HepG2 (cell line): ENCODE results near the gene NUSAP1. TPM values are rescaled to one million over a fixed set of nuclear protein-coding genes. Genes with fewer than 3 reads are reported as not detected.
A peak's percentile ranks its signal among the peaks of the same experiment; 100 is the strongest.

ENCODE experiments used
- GABPA ChIP-seq, 2 experiments: IDR thresholded peaks; 2 replicates each; pipeline ENCODE4 v1.6.1; 2011 to 2016; ENCODE audit warnings: low read depth in 2 of 2, low read length in 1 of 2, missing biosample characterization in 1 of 2, missing genetic modification characterization in 1 of 2
- HDAC1 ChIP-seq: sonication (generic); formaldehyde crosslinking; IDR thresholded peaks from 2 replicates; pipeline ENCODE4 v1.5.1; 2020; ENCODE audit warnings: mild to moderate bottlenecking, missing genetic modification reagents
- ISX ChIP-seq: sonication (generic); formaldehyde crosslinking; conservative IDR thresholded peaks from 2 replicates; pipeline ENCODE4 v1.5.0; 2020; ENCODE audit warnings: missing genetic modification reagents
- KDM2A ChIP-seq: sonication (generic); formaldehyde crosslinking; IDR thresholded peaks from 2 replicates; pipeline ENCODE4 v1.4.0; 2020; ENCODE audit warnings: low read depth, missing genetic modification reagents, borderline replicate concordance
- POLR2G ChIP-seq: fragments of 200-400 bp; formaldehyde crosslinking; IDR thresholded peaks from 2 replicates; pipeline ENCODE4 v1.6.1; 2018; ENCODE audit warnings: mild to moderate bottlenecking, low read depth, low read length, moderate library complexity
- SMARCC2 ChIP-seq: fragments of 450-650 bp; IDR thresholded peaks from 2 replicates; pipeline ENCODE4 v1.6.1; 2017; ENCODE audit warnings: antibody characterized with exemption, mild to moderate bottlenecking
- SPEN ChIP-seq: sonication (generic); formaldehyde crosslinking; IDR thresholded peaks from 2 replicates; pipeline ENCODE4 v1.5.1; 2020; ENCODE audit warnings: low read depth, mild to moderate bottlenecking, missing genetic modification reagents
- ZBTB38 ChIP-seq: sonication (generic); formaldehyde crosslinking; IDR thresholded peaks from 2 replicates; pipeline ENCODE4 v1.5.1; 2020; ENCODE audit warnings: mild to moderate bottlenecking, missing genetic modification reagents
- ZNF501 ChIP-seq: sonication (generic); formaldehyde crosslinking; IDR thresholded peaks from 2 replicates; pipeline ENCODE4 v1.5.1; 2020; ENCODE audit warnings: mild to moderate bottlenecking, moderate library complexity, missing genetic modification reagents
- ZNF543 ChIP-seq: sonication (generic); formaldehyde crosslinking; IDR thresholded peaks from 2 replicates; pipeline ENCODE4 v1.4.0; 2020; ENCODE audit warnings: mild to moderate bottlenecking, missing genetic modification reagents
- ZNF607 ChIP-seq: sonication (generic); formaldehyde crosslinking; IDR thresholded peaks from 2 replicates; pipeline ENCODE4 v1.5.1; 2020; ENCODE audit warnings: missing genetic modification reagents, mild to moderate bottlenecking, borderline replicate concordance
- ZNF703 ChIP-seq: sonication (generic); formaldehyde crosslinking; IDR thresholded peaks from 2 replicates; pipeline ENCODE4 v1.5.1; 2020; ENCODE audit warnings: missing genetic modification reagents, mild to moderate bottlenecking, moderate library complexity, borderline replicate concordance
- ZNF775 ChIP-seq: sonication (generic); formaldehyde crosslinking; IDR thresholded peaks from 2 replicates; pipeline ENCODE4 v1.4.0; 2020; ENCODE audit warnings: missing genetic modification reagents, mild to moderate bottlenecking, moderate library complexity, borderline replicate concordance
- polyA plus RNA-seq, 8 experiments: library from polyadenylated mRNA; depleted of rRNA in 3 of 8; stranded (reverse) in 7 of 8; unstranded in 1 of 8; fragments of >200 nt; fragmentation: Illumina TruSeq in 4 of 8; extraction: Trizol in 4 of 8; gene quantifications; 2 replicates each; pipeline versions ENCODE4 v1.2.1 to v1.2.3, GENCODE V29; 2011 to 2016; ENCODE audit warnings: low read depth in 4 of 8, missing spikeins in 1 of 8, mixed read lengths in 1 of 8; ENCODE audit not compliant: insufficient read depth in 1 of 8
- total RNA-seq, 5 experiments: library from RNA; depleted of rRNA; stranded (reverse); fragments of >200 nt; fragmentation: Illumina TruSeq; extraction: Trizol; gene quantifications; 2 replicates each; pipeline ENCODE4 v1.2.3, GENCODE V29; 2016; ENCODE audit warnings: low read depth in 1 of 5
- TF ChIP-seq, protein P1 (sequence below): sonication (generic); formaldehyde crosslinking; IDR thresholded peaks from 2 replicates; pipeline ENCODE4 v1.9.0; 2021; ENCODE audit warnings: missing genetic modification reagents, borderline replicate concordance
- TF ChIP-seq, protein P2 (sequence below): IDR thresholded peaks from 2 replicates; pipeline ENCODE4 v1.6.1; 2016
- TF ChIP-seq, protein P3 (sequence below): IDR thresholded peaks from 2 replicates; pipeline ENCODE4 v1.6.1; 2016; ENCODE audit warnings: mild to moderate bottlenecking
- TF ChIP-seq, protein P4 (sequence below): sonication (generic); formaldehyde crosslinking; IDR thresholded peaks from 2 replicates; pipeline ENCODE4 v1.4.0; 2020; ENCODE audit warnings: mild to moderate bottlenecking, missing genetic modification reagents
- TF ChIP-seq, protein P5 (sequence below): sonication (generic); formaldehyde crosslinking; conservative IDR thresholded peaks from 2 replicates; pipeline ENCODE4 v1.4.0; 2020; ENCODE audit warnings: missing genetic modification reagents

NUSAP1 gene
- total and polyA plus RNA-seq, 2 of the 13 experiments (the other 11 are each of a cell fraction or from before 2014, with no cell fraction given): 59.5 to 106 TPM

DNA sequence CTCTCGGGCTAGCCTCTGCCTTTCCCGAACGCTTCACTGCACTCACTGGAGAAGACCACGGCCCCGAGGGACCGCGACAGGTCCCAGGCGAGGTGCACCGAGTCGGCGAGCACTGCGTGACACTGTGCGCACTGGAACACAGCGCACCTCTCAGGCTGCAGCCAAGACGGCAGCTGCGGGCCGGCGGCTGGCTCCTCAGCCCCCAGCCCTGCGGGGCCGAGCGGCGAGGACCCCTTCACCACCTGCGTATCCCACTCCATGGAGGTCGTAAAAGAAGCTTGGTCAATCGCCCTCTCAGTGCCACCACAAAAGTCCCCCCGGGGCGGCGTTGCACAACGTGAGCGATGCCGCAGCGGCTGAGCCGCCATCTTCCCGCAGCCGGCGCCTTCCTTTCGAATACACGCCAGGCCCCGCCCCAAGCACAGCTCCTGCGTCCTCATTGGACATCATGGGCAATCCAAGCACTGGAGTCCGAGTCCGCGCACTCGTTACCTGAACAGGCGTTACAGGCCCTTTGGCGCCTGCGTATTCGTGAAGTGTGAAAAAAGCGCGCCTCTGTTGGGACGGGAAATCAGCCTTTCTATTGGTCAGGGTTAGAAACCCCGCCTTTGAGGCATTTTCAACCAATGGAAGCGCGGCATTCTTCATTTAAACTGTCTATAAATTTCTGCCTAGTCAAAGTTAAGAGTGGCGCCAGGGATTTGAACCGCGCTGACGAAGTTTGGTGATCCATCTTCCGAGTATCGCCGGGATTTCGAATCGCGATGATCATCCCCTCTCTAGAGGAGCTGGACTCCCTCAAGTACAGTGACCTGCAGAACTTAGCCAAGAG lies at the start of gene NUSAP1, which contains the start of gene OIP5 (continued):
- TF ChIP-seq, protein P1, sequence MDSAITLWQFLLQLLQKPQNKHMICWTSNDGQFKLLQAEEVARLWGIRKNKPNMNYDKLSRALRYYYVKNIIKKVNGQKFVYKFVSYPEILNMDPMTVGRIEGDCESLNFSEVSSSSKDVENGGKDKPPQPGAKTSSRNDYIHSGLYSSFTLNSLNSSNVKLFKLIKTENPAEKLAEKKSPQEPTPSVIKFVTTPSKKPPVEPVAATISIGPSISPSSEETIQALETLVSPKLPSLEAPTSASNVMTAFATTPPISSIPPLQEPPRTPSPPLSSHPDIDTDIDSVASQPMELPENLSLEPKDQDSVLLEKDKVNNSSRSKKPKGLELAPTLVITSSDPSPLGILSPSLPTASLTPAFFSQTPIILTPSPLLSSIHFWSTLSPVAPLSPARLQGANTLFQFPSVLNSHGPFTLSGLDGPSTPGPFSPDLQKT: no peak
- TF ChIP-seq, protein P2, sequence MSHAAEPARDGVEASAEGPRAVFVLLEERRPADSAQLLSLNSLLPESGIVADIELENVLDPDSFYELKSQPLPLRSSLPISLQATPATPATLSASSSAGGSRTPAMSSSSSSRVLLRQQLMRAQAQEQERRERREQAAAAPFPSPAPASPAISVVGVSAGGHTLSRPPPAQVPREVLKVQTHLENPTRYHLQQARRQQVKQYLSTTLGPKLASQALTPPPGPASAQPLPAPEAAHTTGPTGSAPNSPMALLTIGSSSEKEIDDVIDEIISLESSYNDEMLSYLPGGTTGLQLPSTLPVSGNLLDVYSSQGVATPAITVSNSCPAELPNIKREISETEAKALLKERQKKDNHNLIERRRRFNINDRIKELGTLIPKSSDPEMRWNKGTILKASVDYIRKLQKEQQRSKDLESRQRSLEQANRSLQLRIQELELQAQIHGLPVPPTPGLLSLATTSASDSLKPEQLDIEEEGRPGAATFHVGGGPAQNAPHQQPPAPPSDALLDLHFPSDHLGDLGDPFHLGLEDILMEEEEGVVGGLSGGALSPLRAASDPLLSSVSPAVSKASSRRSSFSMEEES (CRISPR knock-in tag): no peak
- TF ChIP-seq ZNF543 (CRISPR knock-in tag): peak; percentile 93; the same call in 1 of the 2 replicates
- TF ChIP-seq ZNF607 (CRISPR knock-in tag): peak; percentile 80; the same call in 1 of the 2 replicates
- TF ChIP-seq SPEN (CRISPR knock-in tag): peak; percentile 71; the same call in 1 of the 2 replicates
- TF ChIP-seq GABPA (IDR thresholded peaks at IDR 0.05; ENCODE audit: low read depth, low read length): no peak
- peak; percentile 26; the same call in 1 of the 2 replicates for TF ChIP-seq GABPA (CRISPR knock-in tag; IDR thresholded peaks at IDR 0.05; ENCODE audit: low read depth)
- TF ChIP-seq ZNF501: peak; percentile 96
- peak; percentile 95 for TF ChIP-seq POLR2G
- TF ChIP-seq, protein P3, sequence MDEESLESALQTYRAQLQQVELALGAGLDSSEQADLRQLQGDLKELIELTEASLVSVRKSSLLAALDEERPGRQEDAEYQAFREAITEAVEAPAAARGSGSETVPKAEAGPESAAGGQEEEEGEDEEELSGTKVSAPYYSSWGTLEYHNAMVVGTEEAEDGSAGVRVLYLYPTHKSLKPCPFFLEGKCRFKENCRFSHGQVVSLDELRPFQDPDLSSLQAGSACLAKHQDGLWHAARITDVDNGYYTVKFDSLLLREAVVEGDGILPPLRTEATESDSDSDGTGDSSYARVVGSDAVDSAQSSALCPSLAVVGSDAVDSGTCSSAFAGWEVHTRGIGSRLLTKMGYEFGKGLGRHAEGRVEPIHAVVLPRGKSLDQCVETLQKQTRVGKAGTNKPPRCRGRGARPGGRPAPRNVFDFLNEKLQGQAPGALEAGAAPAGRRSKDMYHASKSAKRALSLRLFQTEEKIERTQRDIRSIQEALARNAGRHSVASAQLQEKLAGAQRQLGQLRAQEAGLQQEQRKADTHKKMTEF: peak; percentile 58; the same call in 1 of the 2 replicates
- no peak for TF ChIP-seq ZNF775 (CRISPR knock-in tag)
- peak; percentile 92 for TF ChIP-seq ZBTB38 (CRISPR knock-in tag)
- no peak for TF ChIP-seq SMARCC2
- 0 out of 2 replicates have a peak, but pooled peaks have one; percentile 23 for TF ChIP-seq ZNF703 (CRISPR knock-in tag)
- TF ChIP-seq, protein P4, sequence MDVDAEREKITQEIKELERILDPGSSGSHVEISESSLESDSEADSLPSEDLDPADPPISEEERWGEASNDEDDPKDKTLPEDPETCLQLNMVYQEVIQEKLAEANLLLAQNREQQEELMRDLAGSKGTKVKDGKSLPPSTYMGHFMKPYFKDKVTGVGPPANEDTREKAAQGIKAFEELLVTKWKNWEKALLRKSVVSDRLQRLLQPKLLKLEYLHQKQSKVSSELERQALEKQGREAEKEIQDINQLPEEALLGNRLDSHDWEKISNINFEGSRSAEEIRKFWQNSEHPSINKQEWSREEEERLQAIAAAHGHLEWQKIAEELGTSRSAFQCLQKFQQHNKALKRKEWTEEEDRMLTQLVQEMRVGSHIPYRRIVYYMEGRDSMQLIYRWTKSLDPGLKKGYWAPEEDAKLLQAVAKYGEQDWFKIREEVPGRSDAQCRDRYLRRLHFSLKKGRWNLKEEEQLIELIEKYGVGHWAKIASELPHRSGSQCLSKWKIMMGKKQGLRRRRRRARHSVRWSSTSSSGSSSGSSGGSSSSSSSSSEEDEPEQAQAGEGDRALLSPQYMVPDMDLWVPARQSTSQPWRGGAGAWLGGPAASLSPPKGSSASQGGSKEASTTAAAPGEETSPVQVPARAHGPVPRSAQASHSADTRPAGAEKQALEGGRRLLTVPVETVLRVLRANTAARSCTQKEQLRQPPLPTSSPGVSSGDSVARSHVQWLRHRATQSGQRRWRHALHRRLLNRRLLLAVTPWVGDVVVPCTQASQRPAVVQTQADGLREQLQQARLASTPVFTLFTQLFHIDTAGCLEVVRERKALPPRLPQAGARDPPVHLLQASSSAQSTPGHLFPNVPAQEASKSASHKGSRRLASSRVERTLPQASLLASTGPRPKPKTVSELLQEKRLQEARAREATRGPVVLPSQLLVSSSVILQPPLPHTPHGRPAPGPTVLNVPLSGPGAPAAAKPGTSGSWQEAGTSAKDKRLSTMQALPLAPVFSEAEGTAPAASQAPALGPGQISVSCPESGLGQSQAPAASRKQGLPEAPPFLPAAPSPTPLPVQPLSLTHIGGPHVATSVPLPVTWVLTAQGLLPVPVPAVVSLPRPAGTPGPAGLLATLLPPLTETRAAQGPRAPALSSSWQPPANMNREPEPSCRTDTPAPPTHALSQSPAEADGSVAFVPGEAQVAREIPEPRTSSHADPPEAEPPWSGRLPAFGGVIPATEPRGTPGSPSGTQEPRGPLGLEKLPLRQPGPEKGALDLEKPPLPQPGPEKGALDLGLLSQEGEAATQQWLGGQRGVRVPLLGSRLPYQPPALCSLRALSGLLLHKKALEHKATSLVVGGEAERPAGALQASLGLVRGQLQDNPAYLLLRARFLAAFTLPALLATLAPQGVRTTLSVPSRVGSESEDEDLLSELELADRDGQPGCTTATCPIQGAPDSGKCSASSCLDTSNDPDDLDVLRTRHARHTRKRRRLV (CRISPR knock-in tag): peak; percentile 65; the same call in 1 of the 2 replicates
- TF ChIP-seq ISX (CRISPR knock-in tag): no peak
- TF ChIP-seq HDAC1 (CRISPR knock-in tag): peak; percentile 98
- TF ChIP-seq, protein P5, sequence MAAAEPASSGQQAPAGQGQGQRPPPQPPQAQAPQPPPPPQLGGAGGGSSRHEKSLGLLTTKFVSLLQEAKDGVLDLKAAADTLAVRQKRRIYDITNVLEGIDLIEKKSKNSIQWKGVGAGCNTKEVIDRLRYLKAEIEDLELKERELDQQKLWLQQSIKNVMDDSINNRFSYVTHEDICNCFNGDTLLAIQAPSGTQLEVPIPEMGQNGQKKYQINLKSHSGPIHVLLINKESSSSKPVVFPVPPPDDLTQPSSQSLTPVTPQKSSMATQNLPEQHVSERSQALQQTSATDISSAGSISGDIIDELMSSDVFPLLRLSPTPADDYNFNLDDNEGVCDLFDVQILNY: peak; percentile 88
- peak; percentile 68 for TF ChIP-seq KDM2A (CRISPR knock-in tag)
